Endothelial cell (in vitro differentiated cells): ENCODE measurements around the gene NLGN1. TPM values are rescaled to one million over a fixed set of nuclear protein-coding genes. Genes with fewer than 3 reads are reported as not detected.

Experiments
- DNase-seq: peaks from one replicate; pipeline ENCODE4 v3.0.0; 2021; ENCODE audit warnings: low spot score
- H3K27ac Mint-ChIP-seq: one replicate; pipeline ENCODE4 v1.8.0; 2021; ENCODE audit warnings: mixed read lengths, inconsistent platforms; ENCODE audit not compliant: unreplicated experiment
- H3K27me3 Mint-ChIP-seq: one replicate; pipeline ENCODE4 v1.8.0; 2021; ENCODE audit warnings: mild to moderate bottlenecking, moderate library complexity, mixed read lengths, inconsistent platforms; ENCODE audit not compliant: unreplicated experiment
- H3K36me3 Mint-ChIP-seq: one replicate; pipeline ENCODE4 v1.8.0; 2021; ENCODE audit warnings: mild to moderate bottlenecking, low read depth, mixed read lengths, inconsistent platforms; ENCODE audit not compliant: unreplicated experiment
- H3K4me1 Mint-ChIP-seq: one replicate; pipeline ENCODE4 v1.8.0; 2021; ENCODE audit warnings: mild to moderate bottlenecking, mixed read lengths, inconsistent platforms; ENCODE audit not compliant: unreplicated experiment
- H3K4me3 Mint-ChIP-seq: one replicate; pipeline ENCODE4 v1.8.0; 2021; ENCODE audit warnings: mild to moderate bottlenecking, mixed read lengths, inconsistent platforms; ENCODE audit not compliant: unreplicated experiment
- H3K9me3 Mint-ChIP-seq: one replicate; pipeline ENCODE4 v1.8.0; 2021; ENCODE audit warnings: mixed read lengths, inconsistent platforms; ENCODE audit not compliant: unreplicated experiment
- total RNA-seq: library from RNA; stranded (reverse); fragmentation: NEBNext Ultra II Directional; extraction: Animal tissue kit (Norgen Biotek cat#: 25700); gene quantifications from one replicate; pipeline ENCODE4 v1.2.1, GENCODE V29; 2021; ENCODE audit not compliant: unreplicated experiment
- TF ChIP-seq, protein P1 (sequence below): fragments of 200-600 bp; sonication (generic); IDR thresholded peaks from one replicate; pipeline ENCODE4 v1.5.0; 2021; ENCODE audit warnings: antibody characterized with exemption; ENCODE audit not compliant: unreplicated experiment

Gene NLGN1
- total RNA-seq, 1 donor from 2014 or later: 27.6 TPM

DNA sequence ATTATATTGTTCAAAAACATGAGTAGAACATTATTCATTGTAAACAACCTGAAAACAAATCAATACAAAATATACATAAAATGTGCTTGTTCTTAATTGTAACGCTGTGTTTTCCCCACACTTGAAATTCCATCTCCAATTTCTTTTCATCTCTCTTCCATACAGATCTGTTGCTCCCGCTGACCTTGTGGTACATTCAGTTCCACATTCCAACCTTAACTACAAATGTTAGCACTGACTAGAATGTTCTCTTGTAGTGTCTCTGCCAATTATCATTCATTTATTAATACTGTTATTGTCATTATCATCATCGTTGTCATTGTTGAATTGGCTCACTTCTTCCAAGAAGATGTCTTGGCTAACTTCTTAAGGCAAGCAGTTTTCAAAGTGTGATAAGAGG, 65.7 kb downstream of the NLGN1 start:
- no peaks in the 10 kb centered on the region for H3K4me1 Mint-ChIP-seq
- H3K27me3 Mint-ChIP-seq: no peaks in the 10 kb centered on the region
- H3K36me3 Mint-ChIP-seq: no peaks in the 10 kb centered on the region
- no peaks in the 10 kb centered on the region for H3K9me3 Mint-ChIP-seq
- DNase-seq: no peak
- no peak overlapping the region for H3K27ac Mint-ChIP-seq
- TF ChIP-seq, protein P1, sequence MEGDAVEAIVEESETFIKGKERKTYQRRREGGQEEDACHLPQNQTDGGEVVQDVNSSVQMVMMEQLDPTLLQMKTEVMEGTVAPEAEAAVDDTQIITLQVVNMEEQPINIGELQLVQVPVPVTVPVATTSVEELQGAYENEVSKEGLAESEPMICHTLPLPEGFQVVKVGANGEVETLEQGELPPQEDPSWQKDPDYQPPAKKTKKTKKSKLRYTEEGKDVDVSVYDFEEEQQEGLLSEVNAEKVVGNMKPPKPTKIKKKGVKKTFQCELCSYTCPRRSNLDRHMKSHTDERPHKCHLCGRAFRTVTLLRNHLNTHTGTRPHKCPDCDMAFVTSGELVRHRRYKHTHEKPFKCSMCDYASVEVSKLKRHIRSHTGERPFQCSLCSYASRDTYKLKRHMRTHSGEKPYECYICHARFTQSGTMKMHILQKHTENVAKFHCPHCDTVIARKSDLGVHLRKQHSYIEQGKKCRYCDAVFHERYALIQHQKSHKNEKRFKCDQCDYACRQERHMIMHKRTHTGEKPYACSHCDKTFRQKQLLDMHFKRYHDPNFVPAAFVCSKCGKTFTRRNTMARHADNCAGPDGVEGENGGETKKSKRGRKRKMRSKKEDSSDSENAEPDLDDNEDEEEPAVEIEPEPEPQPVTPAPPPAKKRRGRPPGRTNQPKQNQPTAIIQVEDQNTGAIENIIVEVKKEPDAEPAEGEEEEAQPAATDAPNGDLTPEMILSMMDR: no peak
- no peak overlapping the region for H3K4me3 Mint-ChIP-seq

DNA sequence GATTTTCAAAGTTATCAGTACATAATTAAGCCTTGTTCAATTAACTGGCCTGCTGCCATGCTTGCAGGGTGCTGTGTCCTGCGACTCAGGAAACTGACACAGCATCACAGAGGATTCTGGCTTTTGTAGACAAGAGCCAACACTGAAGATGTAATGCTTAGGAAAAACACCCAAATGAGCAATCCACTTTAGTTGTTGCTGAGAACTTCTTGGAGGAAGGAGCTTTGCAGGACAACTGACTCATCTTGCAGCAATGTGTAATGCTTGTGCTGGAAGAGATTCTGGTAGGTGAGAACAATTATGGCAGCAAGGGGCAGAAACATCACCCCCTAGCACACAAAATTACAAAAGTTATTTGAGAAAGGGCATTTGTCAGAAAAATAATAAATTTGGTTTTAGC, 67.6 kb downstream of the NLGN1 start:
- no peaks in the 10 kb centered on the region for H3K9me3 Mint-ChIP-seq
- no peak for DNase-seq
- no peak overlapping the region for H3K27ac Mint-ChIP-seq
- TF ChIP-seq, protein P1: no peak
- H3K4me1 Mint-ChIP-seq: no peaks in the 10 kb centered on the region
- H3K27me3 Mint-ChIP-seq: no peaks in the 10 kb centered on the region
- H3K36me3 Mint-ChIP-seq: no peaks in the 10 kb centered on the region
- H3K4me3 Mint-ChIP-seq: no peak overlapping the region

DNA sequence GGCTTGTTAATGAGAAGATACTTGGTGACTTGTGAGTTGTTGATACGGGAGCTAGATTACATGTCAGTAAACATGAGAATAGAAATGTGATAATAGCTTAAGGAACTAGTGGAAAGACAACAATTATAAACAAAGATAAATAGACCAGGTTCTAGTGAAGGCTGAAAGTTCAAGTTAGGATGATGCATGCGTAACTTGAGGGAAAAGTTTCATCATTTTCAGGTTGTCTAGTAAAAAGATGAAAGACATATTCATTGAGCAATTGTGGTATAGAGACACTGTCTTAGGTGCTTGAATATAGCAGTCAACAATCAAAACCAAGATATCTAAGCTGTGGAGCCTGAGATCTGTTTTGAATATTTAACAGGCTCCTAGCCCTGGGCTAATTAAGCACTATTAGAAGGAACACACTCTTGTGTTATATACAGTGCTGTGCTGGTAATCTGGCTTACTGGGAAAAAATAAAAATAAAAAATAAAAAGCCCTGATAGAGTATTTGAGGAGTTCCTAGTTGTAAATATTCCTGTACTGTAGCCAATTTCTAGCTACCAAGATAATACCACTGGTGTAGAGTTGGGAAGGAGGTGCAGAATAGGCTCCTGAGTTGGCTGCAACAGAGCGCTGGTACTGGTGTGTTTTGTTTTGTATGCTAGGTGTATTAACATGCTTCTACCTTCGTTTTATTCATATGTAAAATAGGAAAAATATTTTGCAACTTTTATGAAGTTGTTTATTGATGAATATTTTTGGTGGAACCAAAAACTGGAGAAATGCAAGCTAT, 68.5 kb downstream of the NLGN1 start:
- no peak overlapping the region for H3K4me3 Mint-ChIP-seq
- no peaks in the 10 kb centered on the region for H3K36me3 Mint-ChIP-seq
- TF ChIP-seq, protein P1: no peak
- DNase-seq: no peak
- no peaks in the 10 kb centered on the region for H3K27me3 Mint-ChIP-seq
- H3K27ac Mint-ChIP-seq: no peak overlapping the region
- no peaks in the 10 kb centered on the region for H3K4me1 Mint-ChIP-seq
- H3K9me3 Mint-ChIP-seq: no peaks in the 10 kb centered on the region

DNA sequence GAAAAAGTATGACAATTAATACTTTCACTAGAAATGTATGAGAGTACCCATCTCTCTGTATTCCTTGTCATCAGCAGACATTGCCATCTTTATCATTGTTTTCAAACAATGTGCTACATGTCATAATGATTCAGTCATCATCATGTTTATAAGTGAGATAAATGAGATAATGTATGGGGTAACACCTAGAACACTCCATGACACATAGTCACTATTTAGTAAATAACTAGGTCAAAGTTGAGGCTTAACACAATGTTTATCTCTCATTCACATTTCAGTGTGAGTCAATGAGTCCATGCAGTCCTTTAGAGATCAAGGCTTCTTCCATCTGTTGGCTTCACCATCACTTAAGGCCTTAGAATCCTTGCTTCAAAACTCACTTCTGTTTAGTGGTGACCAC, 70.0 kb downstream of the NLGN1 start:
- no peaks in the 10 kb centered on the region for H3K9me3 Mint-ChIP-seq
- no peaks in the 10 kb centered on the region for H3K4me1 Mint-ChIP-seq
- TF ChIP-seq, protein P1: no peak
- H3K36me3 Mint-ChIP-seq: no peaks in the 10 kb centered on the region
- no peak for DNase-seq
- no peaks in the 10 kb centered on the region for H3K27me3 Mint-ChIP-seq
- H3K27ac Mint-ChIP-seq: no peak overlapping the region
- no peak overlapping the region for H3K4me3 Mint-ChIP-seq

GRCh38 chr3:173473237-173473636, 75.7 kb downstream of the NLGN1 start:
- Mint-ChIP-seq H3K27ac (no peak overlapping the region), H3K27me3 (peaks cover 1% of the 10 kb centered on the region), H3K4me3 (no peak overlapping the region), H3K4me1 (peaks cover 3% of the 10 kb centered on the region), H3K9me3 (no peaks in the 10 kb centered on the region), H3K36me3 (no peaks in the 10 kb centered on the region)
- no peak for DNase-seq
- TF ChIP-seq, protein P1: no peak
